GM19238 (cell line): ENCODE measurements around the gene ADISSP.

Experiments used
- DNase-seq: peaks from one replicate; pipeline ENCODE4 v3.0.0; 2011; ENCODE audit warnings: low spot score; ENCODE audit not compliant: insufficient read length

ADISSP gene

DNA sequence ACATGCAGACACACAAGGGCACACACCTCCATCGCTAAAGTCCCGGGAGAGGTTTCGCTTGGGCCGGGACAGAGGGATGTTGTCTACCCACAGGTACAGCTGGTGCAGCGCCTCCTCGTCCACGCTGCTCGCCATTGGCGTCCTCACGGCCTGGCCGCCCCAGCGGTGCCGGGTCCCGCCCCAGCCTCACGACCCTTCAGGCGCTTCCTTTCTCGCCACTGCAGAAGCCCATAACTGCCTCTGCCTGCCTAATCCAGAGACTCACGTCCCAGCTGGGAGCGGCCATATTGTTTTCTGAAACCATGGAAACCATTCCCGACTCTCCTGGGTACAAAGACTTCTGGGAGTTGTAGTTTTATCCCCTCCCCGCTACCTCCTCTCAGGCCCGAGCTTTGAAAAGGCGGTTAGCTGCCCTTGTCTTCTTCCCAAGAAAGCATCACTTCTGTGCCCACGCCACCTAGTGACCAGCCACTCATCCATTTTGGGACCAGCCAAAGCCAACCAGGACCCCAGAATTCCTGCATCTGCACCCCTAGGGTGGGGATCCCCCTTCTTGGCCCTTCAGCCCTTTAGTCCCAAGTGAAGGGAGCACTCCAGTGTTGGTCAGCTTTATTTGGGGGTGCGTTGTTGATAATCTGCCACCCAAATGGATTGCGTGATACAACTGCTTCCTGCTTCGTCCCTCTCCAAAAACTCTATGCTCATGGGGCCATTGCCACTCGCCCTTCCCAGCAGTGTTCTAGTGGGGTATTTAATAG lies 13.8 kb upstream of the ADISSP start, which contains the start of gene SPEF1:
Gene SPEF1 (minus strand): TSS at position 296 of the 758 bp plus-strand sequence. CDS start 161 bp downstream, at position 135.
- DNase-seq, result peak; percentile 88

DNA sequence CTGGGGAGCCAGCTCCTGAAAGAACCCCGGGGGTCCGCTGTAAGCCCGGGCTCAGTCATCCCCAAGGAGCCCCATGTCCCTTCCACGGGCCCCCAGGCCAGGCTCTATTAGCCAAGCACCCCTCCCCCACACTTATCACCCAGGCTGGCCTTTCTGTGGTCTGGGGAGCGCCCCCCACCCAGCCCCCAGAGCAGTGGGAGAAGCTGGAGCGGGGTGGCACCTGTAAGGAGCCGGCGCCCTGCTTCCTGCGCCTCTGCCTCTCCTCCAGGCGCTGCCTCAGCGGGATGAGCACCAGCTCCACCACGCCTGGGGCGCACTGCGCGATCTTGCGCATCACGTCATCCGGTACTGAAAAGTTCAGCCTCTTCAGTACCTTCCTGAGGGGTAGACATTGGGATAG lies 11.4 kb upstream of the ADISSP start:
- DNase-seq, result no peak

DNA sequence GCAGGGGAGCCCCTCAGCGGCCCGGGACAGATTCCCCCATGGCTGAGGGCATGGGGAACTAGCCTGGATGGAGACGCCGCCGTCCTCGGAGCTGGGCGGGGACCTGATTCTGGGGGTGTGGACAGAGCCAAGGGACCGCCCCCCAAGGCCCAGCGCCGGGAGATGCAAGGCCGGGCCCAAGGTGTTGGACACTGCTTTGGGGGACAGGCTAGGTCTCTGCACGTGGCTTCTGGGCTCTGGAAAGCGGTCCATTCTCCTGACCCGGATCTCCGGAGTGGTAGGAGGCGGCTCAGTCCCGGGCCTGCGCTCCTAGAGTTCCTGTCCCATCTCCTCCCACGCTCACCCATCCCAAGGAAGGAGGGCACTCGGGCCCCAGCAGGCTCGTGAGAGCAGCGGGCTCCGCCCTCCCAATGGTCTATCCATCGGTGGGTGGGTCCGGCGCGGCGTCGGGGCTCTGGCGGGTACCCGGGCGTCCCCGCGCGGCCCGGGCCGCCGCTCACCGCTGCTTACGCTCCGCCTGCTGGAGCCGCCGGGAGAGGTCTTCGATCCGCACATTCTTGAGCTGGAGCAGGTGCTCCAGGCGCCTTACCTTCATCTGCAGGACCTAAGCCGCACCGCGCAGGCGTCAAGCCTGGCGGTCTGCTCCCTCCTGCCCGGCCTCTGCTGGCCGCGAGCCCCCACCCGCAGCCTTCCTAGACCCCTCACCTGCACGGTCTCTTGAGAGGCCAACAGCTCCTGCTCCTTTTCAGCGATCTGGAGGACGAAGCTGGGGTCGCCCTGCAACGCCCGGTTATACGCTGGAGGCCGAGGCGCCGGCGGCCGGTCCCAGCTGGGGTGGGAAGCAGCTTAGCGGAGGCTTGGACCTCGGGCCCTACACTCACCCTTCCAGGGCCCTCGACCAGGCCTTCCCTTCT lies 10.4 kb upstream of the ADISSP start:
- DNase-seq, result peak; percentile 52

DNA sequence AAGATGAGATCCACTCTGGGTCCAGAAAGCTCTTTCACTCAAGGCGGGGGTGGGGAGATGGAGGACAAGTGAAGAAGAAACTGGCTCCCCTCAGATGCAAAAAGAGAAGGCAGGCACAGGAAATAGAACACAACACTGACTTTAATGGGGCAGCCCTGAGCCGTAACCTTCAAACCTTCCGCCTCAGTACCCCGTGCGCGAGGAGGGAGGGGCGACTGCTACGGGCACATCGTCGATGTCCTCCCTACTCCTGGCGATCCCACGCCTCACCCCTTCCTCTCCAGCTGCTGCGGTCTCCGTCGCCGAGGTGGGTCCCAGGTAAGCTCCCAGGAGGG lies 9.8 kb upstream of the ADISSP start:
- no peak for DNase-seq

DNA sequence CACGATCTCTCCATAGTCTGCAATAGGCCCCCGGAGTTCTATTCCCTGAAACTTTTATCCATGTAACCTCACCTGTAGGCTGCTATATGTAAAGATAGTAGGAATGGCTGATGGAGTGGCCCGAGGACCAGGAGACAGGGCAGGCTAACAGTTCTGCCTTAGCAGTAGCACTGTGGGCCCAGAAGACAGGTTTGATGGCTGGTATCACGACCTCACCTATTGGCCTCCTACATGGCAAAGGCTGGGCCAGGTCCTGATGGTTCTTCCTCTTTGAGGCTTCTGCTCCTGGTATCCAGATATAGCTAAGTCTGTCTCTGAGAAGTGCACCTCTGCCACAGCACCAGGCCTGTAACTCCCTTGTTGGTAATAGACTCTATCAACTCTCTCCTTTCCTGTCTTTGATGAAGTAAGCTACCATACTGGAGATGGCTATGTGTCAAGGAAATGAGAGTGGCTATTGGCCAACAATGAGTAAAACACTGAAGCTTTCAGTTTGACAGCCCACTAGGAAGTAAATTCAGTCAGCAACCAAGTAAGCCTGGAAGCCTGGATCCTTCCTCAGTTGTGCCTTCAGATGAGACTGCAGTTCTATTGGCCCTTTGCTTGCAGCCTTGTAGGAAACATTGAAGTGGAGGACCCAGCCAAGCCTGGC lies 8.0 kb upstream of the ADISSP start:
- no peak for DNase-seq

DNA sequence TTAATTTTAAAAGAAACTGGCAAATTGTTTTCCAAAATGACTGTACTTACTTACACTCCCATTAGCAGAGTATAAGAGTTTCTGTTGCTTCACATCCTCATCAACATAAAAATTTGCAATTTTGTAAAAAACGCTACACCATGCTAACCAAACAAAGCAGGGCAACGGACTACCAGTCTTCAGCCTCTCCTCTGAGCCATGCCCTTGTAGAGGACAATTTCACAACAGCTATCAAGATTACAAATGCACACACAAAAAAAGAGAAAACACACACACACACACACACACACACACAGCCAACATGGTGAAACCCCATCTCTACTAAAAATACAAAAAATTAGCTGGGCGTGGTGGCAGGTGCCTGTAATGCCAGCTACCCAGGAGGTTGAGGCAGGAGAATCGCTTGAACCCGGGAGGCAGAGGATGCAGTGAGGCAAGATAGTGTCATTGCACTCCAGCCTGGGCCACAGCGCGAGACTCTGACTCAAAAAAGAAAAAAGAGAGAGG lies 4.1 kb upstream of the ADISSP start:
- no peak for DNase-seq

DNA sequence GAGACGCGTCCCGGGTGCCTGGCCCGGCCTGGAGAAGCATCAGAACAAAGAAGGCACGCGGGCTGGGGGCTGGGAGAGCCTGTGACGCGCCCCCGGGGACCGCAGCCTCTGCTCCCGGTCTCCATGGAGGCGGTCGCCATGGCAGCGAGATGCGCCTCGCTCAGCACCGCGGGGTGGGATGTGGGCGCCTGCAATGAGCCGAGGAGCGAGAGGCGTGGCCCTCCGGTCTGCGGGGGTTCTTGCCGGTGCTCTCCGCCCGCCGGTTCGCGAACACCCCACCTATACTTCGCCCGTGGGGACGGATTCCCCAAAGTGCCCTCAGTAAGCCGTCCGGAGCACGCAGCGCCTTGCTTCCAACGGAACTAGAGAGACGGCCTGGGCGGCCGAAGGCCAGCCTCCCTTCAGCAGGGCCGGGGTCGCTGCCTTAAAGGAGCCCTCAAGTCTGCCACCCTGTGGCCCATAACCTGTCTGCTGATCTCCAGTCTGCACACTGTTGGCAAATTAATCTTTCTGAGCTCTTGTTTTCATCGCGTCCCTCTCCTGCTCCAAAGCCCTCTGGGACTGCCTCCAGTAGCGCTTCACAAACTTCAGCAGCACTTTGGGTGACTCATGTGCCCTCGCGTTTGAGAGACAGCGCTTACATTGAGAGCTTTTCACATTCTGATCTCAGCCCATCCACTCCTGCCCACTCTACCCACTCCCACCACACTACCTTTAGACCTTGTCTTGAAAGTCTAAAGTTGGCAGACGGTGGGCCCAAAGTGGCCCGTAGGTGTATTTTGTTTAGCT lies 983 bp upstream of the ADISSP start:
- DNase-seq, result peak; percentile 72

DNA sequence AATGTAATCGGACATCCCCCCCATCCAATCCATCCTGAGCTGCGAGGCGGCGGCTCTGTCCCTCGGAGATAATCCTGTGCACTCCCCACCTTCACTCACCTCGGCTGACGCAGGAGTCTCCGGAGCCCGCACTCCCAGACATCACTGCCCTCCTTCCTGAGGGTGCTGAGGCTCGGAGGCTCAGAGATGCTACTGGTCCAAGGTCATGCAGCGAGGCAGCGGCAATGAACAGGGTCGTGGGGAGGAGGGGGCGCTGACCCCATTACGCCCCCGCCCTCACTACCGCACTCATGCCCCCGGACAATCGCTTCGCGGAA lies 485 bp downstream of the ADISSP start:
- no peak for DNase-seq

DNA sequence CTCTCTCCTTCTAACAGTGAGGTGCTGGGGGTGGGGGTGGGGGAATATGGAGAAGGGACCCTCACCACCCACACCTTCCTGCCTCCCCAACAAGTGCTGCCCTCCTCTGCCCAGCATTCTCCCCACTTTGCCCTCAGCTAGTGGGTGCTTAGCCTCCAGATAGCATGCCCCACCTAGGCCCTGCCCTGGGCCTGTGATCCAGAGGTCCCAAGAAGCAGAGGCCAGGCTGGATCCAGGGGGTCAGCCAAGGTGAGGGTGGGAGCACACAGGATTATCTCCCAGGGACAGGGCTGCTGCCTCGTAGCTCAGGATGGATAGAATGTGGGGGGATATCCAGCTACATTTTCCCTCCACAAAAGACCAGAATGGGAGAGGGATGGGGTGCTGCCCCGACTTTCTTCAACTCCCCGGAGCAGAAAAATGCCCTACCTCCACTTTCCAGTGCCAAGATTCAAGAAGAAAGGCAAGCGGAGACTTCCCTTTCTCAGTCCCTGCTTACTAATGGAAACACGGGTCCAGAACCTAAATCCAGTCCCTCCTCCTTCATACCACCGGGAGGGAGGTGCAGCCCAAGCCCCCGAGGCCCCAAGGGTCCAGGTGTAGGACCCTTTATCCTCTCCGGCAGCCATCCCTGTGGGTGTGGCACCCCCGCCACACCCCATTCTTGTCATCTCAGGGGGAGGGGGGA lies 987 bp downstream of the ADISSP start:
- no peak for DNase-seq

DNA sequence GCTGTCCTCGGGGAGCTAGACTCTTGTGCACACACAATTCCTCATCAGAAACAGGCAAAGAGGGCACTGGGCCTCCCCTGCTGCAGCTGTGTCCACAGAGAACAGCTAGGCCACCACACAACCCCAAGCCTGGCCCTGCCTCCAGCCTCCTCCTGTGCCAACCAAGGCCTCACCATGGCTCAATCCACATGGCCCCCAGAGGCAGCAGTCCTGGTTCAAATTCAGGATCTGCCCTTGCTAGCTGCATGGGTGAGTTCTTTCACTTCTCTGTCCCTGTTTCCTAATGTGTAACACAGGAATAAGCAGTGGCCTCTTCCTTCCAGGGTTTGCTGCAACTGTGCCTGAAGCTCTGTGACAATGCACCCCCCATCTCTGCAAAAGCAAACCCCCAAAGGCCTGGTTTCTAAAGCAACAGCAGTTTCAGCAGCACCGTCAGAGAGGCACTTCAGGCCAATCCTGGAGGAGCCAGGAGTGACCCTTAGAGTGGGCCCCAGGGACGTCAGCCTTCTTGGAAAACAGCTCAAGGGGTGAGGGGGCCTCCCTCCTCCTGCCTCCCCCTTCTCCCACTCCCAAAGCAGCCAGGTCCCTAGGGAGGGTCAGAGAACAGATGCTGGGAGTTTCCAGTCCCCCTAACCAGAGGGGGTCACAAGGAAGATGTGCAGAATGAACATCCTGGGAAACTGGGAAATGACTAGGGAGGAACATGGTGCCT lies 2.2 kb downstream of the ADISSP start:
- no peak for DNase-seq

DNA sequence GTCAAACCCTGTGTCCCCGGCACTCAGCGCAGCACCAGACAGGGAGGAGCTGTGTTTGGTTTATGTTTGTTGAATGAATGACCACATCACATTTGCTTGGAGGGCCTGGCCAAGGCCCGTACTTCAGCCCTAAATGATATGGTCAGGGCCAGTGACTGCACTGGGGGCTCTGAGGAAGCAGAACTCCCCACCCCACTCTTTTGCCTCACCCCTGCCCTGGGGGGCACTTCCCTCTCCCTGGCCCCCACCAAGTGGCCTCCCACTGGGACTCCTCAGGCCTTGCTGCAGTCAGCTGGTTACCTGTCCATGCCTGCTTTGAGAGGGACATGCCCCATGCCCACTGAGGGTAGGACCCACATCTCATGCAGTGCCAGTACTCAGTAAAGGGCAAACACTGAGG lies 2.9 kb downstream of the ADISSP start:
- DNase-seq, result no peak

DNA sequence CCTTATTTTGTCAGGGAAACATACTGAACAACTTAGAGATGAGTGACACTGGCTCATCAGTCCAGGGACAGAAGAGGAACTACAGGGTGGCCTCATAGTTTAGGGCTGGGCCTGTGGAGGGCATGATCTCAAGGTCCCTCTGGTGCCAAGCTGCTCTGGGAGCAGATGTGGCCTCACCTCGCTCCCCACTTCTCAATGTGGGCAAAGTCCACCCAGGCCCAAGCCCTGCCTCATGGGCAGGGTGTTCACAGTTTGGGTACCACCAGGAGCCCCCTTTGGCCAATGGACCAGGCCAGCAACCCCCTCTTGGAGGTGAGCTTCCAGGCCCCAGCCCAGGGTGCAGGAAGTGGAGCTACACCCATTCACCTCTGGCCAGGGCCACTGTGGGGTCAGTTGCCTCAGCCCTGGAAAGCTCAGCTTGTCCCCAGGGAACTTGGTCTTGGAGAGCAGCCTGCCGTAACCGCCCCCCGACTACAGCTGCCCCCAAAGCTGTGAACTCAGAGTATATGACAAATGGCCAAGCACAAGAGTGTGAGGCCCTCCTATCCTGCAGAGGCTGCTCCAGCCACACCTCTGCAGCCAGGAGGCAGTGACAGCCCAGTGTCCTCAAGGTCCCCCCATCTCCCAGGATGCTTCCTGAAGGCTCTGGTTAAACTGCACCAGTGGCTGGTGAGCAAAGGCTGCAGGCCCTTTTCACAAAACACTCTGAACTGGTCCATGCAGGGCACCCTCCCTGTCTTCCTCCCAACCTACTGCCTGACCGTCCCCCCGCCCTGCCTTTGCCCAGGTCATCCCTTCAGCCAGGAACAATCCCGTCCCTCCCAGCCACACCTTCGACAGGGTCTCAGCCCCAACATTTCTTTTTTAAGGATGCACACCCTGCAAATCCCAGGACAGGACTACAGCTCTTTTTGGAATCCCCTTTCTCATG lies 3.6 kb downstream of the ADISSP start:
- no peak for DNase-seq

DNA sequence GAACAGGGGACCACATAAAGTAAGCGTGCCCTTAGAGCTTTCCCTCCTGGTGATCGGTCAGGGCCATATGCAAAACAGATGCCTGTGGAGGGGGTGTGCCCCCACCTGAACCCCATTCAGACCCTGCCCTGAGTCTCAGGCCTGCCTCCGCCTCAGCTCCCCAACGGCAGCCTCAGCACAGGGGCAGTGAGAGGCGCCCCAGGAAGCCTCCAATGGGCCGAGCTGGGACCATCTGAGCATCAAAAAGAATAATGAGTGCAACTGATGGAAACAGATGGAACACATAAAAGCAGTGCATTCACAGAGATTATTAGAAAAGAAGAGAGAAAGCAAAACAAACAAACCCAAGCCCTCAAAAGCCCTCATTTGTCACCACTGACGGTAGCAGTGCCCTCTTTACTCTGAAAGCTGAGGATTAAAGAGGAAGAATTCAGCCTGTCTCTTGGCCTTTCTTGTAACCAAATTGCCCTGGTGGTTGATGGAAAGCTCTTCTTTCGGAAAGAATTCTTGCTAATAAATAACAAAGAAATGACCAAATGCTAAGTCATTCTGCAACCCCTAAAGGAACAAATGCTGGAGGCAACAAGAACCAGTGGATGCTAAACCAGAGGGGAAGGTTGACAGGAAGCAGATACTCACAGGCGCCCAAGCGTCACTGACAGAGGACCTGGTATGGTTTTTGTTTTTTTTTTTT lies 6.8 kb downstream of the ADISSP start:
- no peak for DNase-seq

DNA sequence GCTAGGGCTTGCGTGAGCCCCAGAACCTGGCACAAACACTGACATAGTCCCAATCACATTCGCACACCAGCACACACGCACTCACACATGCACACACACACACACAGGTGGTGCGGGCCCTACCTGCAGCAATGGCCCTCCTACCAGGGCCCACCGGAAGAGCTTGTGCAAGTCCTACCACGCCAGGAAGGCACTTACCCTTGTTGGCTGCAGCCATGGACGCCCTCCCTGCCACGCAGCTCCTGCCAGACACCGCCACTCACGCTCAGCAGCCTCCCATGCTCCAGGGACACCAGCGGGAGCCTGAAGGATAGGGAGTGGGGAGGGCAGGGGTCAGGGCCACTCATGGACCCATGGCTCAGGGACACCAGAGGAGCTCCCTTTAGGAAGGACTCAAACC lies 7.7 kb downstream of the ADISSP start:
- no peak for DNase-seq

DNA sequence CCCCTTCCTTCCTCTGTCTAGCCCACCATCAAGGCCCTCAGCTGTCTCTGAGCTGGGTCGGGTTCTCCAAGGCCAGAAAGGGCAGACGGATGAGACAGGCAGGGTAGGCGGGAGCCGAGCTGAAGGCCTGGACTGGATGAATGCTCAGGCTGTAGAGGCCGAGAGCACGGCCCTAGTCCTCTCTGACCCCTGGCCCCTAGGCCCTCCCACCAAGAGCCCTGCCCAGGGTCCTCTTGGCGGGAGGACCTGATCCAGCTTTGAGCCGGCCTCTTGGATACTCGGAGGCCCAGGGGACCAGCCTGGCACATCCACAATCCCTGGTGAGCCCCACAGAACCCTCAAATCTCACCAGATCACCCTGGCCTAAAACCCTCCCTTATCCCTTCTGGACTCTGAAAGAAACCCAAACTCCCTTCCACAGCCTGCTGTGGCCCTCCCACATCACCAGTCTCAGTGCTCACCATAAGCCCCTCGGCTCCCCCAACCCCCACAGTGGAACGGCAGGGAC lies 8.2 kb downstream of the ADISSP start:
- DNase-seq, result no peak

DNA sequence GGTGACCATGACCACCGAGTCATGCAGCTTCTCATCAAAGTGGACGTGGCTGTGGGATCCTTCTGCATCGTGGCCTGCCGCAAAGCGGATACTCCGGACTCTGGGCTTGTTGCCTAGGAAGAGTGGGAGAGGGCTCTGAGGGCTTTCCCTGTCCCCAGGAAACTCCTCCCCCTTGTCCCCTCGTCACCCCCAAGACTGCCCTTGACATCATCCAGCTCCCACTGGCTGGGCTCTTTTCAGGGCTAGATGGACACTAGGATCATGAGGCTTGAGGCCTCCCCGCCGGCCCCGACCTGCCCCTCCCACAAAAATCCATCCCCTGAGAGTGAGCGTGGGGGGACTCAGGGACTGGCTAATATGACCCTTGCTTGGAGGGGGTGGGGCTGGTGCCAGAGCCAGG lies 9.0 kb downstream of the ADISSP start:
- no peak for DNase-seq

DNA sequence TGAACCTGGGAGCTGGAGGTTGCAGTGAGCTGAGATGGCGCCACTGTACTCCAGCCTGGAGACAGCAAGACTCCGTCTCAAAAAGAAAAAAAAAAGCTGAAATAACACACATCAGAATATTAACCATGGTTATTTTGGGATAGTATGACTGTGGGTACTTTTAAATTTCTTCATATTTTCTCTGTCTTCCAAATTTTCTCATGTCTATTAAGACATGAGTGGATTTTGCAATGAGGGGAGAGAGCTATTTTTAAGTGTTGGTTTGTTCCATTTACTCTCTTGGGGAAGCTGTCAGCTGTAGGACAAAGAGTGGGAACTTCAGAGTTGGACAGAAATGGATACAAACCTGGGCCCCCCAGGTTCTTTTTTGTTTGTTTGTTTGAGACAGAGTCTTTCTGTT lies 10.3 kb downstream of the ADISSP start:
- no peak for DNase-seq

DNA sequence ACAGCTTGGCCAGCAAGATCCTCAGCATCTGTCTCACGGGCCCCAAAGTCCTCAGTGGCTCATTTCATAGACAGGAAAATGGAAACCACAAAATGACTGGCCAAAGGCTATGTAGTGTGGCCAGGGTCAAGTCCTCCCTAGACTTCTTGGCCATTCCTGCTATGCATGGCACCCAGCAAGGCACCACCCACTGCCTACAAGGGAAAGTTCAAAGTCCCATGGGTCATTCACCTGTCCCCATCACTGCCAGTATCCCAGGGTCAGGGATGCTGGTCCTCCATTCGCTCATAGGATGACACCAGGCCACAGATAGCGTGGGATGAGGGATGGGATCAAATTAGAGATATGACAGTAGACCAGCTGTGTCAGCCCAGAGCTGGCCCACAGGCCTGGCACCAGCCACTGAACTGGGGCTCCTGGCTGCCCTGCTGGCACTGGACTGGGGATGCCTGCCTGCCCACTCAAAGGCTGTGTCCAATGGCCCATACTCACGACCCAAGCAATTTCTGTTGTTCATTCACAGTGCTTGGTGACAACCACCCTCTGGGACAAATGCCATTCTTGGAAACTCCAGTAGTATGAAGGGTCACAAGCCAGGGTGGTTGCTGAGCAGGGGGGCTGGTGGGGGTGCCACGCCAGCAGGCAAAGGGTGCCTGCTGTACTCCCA lies 11.6 kb downstream of the ADISSP start:
- no peak for DNase-seq
